GM11168 (cell line): ENCODE measurements around the gene EDIL3.

Experiments used
- in situ Hi-C: fragments of 300-500 bp; cut with MboI; formaldehyde crosslinking; loops from one replicate; pipeline ENCODE4 v1.12.0; 2022; ENCODE audit warnings: low sequenced_read_pairs; ENCODE audit not compliant: unreplicated experiment

The EDIL3 gene

GRCh38 chr5:83925955-83926337 is 458.7 kb downstream of the EDIL3 start:
- in situ Hi-C loops, result no loop called here

DNA sequence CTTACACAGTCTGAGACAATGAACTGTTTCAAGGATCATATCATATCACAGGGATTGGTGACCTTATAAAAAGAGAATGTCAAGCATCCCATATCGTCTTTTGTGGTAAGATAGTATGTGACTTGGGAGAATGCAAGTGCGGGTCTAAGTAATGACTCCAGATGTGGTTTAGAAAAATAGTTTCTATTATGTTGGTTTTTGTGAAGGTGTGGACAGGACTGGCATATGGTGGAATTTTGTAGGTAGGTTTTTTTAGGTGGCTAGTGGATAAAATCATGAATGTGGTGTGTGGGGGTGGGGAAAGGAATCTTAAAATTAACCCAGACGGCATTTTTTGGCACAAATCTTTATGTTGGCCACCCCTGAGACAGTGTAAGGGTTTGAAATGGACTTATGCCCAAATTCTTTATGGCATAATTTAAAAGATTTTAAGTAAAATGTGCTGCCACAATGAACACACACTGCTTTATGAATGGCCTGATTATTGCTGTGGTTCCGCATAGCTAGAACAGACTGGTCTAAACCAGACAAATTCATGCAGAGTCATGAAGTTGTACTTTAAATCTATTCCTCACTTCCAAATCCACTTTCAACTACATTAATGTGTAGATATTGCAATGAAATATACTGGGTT is 459.2 kb downstream of the EDIL3 start:
- in situ Hi-C loops, result no loop called here

DNA sequence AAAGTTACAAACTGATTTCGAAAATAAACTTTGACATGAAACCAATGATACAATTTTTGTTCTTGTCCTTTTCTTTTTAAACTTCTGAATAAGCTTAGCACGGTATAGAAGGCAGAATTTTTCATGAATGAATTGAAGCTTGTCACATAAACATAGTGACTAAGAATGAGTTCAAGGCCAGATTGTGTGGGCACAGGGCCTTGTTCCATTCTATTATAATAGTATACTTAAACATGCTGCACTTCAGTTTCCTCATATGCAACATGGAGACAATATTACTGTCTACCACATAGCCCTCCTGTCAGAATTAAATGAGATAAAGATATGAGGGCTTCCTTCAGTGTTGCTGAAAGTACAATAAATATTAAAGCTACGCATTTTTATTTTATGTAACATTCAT is 459.8 kb downstream of the EDIL3 start:
- in situ Hi-C loops, result no loop called here

DNA sequence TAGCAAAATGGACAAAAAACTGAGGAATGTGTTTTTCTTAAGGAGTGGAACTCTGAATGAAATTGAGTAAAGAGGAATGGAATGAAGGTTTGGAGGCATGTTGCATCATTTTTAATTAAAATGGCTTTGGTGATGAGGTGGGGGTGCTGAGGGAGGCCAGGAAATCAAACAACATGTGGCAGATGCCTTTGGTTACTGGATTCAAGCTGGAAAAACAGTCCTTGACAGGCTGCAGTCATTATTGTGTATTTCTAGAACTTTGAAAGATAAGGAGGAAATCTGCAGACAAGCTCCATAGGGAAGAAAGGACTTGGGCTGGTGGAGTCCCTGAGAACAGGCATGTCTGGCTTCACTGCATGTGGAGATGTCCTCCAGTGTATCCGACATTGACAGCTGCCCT is 460.5 kb downstream of the EDIL3 start:
- in situ Hi-C loops, result no loop called here

DNA sequence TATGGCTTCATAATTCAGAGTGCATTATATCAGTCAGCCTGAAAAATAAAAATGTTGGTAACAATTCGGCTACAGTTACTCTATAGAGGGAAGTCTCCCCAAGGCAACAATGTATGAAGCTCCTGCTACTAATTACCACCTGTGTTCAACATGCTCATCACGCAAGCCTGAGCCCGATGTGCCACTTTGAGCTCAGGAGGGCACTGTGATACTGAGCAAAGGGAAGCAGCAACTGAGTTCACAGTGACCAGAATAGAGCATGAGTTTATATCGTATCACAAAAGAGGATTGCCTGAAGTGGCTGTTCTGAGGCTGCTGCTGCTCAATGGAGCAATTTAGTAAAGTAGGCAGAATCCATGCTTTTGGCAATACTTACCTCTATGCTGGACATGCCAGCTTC is 462.0 kb downstream of the EDIL3 start:
- in situ Hi-C loops, result no loop called here

- in situ Hi-C loops, result no loop called here
These were observed 462.9 kb downstream of the EDIL3 start for GRCh38 chr5:83921666-83922193.

DNA sequence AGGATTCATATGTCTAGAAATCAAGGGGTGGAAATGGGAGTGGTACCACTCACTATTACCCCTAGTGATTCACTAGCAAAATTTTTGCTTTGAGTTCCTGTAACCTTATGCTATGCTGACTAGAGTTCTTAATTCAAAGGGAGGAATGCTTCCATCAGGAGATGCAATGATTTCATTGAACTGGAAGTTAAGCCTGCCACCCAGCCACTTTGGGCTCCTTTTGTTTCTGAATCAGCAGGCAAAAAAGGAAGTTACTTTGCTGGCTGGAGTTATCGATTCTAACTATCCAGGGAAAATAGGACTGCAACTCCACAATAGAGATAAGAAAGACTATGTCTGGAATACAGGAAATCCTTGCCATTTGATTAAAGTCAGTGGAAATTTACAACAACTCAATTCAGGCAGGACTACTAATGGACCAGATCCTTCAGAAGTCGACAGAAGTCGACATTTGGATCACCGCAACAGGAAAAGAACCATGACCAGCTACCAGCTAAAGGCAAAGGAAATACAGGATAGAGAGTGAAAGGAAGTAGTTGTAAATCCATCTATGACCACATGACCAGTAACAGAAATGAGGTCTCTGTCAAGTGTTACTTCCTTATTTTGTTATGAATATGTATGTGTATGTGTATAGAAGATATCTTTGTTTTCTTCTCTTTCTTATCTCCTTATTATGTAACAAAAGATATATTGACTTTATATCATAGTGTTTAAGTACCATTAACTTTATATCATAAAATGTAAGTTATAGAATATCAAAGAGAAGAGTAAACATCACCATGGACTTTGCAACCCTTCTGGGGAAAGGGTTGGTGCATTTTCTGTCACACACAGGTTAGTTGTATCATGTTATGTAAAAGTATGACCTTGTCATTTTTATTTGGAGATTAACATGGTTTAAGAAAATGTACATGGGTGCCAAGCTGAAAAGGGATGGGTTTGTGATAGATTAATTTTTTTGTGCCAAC is 465.3 kb downstream of the EDIL3 start:
- in situ Hi-C loops, result no loop called here

GRCh38 chr5:83917261-83917908 is 467.3 kb downstream of the EDIL3 start:
- in situ Hi-C loops, result no loop called here

DNA sequence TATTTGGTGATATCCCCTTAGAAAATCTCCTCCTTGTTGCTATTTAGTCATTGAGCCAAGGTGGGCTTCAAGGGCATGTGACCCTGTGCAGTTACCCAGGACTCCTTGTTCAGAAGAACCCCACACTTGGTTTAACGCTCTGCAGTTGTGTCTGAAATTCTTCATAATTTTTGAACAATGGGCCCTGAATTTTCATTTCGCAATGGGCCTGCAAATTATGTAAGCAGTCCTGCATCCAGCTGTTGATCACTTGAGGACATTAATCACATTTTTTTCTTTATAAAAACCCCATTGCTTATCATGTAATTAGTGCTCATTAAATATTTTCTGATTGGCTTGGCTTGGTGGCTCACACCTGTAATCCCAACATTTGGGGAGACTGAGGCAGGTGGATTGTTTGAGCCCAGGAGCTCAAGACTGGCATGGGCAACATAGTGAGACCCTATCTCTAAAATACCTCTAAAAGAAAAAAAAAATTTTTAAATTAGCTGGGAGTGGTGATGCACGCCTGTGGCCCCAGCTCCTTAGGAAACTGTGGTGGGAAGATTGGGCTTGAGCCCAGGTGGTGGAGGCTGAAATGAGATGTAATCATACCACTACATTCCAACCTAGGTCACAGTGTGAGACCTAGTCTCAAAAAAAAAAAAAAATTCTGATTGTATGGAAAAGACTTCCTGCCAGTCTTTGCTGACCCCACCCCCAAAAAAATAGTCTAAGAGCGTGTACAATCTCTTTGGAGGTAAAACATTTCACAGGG is 469.8 kb downstream of the EDIL3 start:
- in situ Hi-C loops, result no loop called here

DNA sequence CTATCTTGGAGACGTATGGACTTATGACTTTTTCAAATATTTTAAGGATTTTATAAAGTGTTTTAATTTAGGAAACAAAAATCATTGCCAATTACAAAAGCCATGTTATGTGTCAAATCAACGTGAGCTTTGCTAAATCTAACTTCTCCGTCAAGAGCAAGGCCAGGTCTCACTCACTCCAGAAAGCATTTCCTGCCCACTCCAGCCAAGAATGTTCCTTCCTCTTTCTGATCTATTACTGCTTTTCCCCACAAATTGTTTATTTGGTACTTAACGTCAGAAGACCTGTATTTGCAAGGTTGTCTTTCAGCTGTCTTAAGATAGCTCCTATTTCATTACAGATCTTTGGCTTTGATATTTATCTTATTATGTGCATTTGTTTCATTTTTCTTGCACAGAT is 470.5 kb downstream of the EDIL3 start:
- in situ Hi-C loops, result no loop called here

GRCh38 chr5:83913593-83913992 is 471.1 kb downstream of the EDIL3 start:
- in situ Hi-C loops, result no loop called here

DNA sequence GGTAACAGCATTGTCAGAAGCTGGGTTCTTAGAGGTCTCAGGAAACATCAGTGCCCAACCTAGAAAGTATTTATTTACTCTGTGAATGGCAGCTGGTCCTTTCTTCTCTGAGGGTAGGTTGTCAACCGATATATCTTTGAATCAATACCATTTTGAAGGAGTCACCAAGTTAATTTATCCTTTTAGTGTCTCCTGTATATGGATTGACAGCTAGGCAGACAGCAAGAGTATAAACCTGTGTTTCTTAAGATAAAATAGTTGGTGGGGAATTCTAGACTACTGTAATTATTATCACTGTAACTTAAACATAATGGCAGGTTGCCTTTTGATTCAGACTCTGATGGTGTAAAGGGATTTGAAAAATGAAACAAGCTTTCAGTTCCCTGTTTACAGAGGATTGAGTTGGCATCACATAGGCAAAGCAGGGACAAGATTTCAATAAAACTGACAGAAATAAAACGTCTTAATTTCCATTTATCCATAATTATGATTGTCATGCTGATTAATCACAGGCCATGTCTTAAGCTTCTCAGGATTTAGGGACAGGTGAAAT is 473.2 kb downstream of the EDIL3 start:
- in situ Hi-C loops, result no loop called here

- in situ Hi-C loops, result no loop called here
These were observed 484.4 kb downstream of the EDIL3 start for GRCh38 chr5:83900306-83900705.

DNA sequence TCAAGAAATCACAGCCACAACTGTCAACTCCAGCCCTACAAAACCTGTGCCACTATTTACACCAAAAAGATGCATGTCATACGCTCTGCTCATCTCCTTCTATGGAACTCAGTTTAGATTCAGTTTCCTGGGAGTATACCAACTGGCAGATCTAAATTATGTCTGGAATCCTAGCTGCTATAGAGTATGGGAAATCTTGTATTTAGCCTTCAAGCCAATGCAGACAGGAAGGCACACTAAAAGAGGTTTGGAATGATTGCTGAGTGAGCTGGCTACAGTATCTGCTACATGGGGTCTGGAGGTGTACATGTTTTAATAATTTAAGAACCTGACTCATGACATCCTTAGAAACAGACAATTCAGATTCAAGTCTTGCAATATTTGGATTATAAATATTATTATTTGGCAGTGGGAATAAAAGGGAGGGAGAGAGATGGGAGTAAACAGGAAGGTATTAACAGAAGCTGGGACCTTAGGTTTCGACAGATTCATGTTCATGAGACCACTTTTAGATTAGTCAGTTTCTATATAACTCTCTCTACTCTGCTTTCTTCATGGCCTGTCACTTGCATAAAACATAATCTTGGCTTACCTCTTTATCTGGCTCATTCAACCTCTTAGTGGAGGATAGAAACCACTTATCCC is 485.2 kb downstream of the EDIL3 start:
- in situ Hi-C loops, result no loop called here

DNA sequence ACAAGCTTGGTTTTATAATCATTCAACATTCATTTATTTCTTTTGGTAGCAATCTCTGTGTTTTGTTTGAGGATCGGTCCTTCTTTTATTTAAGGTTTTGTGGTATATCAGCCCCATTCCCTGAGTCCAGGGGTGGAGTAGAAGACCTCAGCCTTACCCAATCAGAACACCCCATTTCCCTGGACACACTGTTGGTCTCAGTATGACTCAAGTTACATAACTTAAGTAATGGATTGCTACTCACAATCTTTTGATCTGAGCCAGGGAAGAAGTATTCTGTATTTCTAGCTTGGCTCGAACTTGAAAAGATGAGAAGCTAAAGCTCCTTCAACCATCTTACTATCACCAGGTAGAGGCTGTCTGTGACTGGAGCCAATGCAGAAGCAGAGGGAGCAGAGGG is 488.8 kb downstream of the EDIL3 start:
- in situ Hi-C loops, result no loop called here

DNA sequence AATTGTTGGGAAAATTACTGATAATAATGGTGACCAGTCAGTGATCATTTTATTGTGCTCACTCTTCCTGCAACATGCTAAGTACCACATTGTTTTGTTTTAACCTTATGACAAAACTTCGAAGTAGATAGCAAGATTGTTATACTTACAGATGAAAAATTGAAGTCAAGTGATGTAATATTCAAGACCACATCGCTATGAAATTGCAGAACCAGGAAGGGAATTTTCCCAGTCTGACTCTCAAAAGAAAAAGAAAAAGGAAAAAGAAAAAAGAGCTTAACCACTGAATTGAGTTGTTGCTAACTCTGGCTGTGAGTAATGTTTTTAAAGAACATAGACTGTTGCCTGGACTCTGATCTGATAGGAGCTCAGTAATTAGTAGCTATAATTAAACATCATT is 493.4 kb downstream of the EDIL3 start:
- in situ Hi-C loops, result no loop called here
